Tibial nerve (tissue), 3 donors: ENCODE data around the gene HMCN1.

Source experiments
- CTCF ChIP-seq, 5 experiments: fragments of 200-600 bp in 3 of 5; fragments of 450-650 bp in 2 of 5; sonication (generic) in 3 of 5; IDR thresholded peaks; one replicate each; pipeline ENCODE4 v1.5.1; 2016 to 2019; ENCODE audit warnings: antibody characterized with exemption in 5 of 5, mild to moderate bottlenecking in 3 of 5, moderate library complexity in 2 of 5
- POLR2A ChIP-seq, 2 donors: fragments of 450-650 bp; IDR thresholded peaks; one replicate each; pipeline ENCODE4 v1.6.1; 2017; ENCODE audit warnings: antibody characterized with exemption in 2 of 2, mild to moderate bottlenecking in 2 of 2, moderate library complexity in 2 of 2

GRCh38 chr1:186089940-186090339 is 355.7 kb downstream of the HMCN1 start:
- no peak for TF ChIP-seq CTCF (IDR thresholded peaks at IDR 0.05)
- TF ChIP-seq POLR2A (IDR thresholded peaks at IDR 0.05) = no peak
